NCI-H510A (cell line): ENCODE measurements around the gene PAAF1.
"Not testable (repeated sequence)": the region's sequence is repeated elsewhere in the genome, so short reads cannot be mapped to it uniquely, and the experiment has no call there.

ENCODE experiments used
- DNase-seq: peaks from one replicate; lab custom pipeline; 2025; lab: John Stamatoyannopoulos, UW

The PAAF1 gene

GRCh38 chr11:73883856-73884255, 7.1 kb downstream of the PAAF1 start:
- no peak for DNase-seq

- no peak for DNase-seq
Measured at GRCh38 chr11:73888244-73888643, 11.4 kb downstream of the PAAF1 start.

- DNase-seq, result no peak
Measured at GRCh38 chr11:73889019-73889418, 12.2 kb downstream of the PAAF1 start.

GRCh38 chr11:73889536-73889935, 12.7 kb downstream of the PAAF1 start:
- DNase-seq, result no peak

GRCh38 chr11:73893041-73893440, 16.2 kb downstream of the PAAF1 start:
- DNase-seq, result no peak

GRCh38 chr11:73894725-73895335, 18.0 kb downstream of the PAAF1 start:
- DNase-seq, result no peak

GRCh38 chr11:73902303-73902702, 25.5 kb downstream of the PAAF1 start:
- DNase-seq, result no peak

- DNase-seq, result no peak
Measured at GRCh38 chr11:73907191-73907590, 30.4 kb downstream of the PAAF1 start.

- no peak for DNase-seq
Measured at GRCh38 chr11:73912026-73912425, 35.2 kb downstream of the PAAF1 start.

- DNase-seq, result no peak
Measured at GRCh38 chr11:73913472-73913871, 36.7 kb downstream of the PAAF1 start.

- no peak for DNase-seq
Measured at GRCh38 chr11:73914284-73914683, 37.5 kb downstream of the PAAF1 start.

- DNase-seq, result no peak
Measured at GRCh38 chr11:73916435-73916834, 39.6 kb downstream of the PAAF1 start.

- no peak for DNase-seq
Measured at GRCh38 chr11:73921180-73921579, 44.4 kb downstream of the PAAF1 start.

GRCh38 chr11:73929388-73929787, 52.6 kb downstream of the PAAF1 start:
- DNase-seq, result no peak

- no peak for DNase-seq
Measured at GRCh38 chr11:73931039-73931645, 54.3 kb downstream of the PAAF1 start.

GRCh38 chr11:73931951-73932350, 55.2 kb downstream of the PAAF1 start:
- no peak for DNase-seq

GRCh38 chr11:73932781-73933180, 56.0 kb downstream of the PAAF1 start:
- DNase-seq, result no peak

- not testable (repeated sequence) for DNase-seq
Measured at GRCh38 chr11:73936047-73936446, 59.2 kb downstream of the PAAF1 start.

- no peak for DNase-seq
Measured at GRCh38 chr11:73939096-73939495, 62.3 kb downstream of the PAAF1 start.

GRCh38 chr11:73940801-73941570, 64.2 kb downstream of the PAAF1 start:
- DNase-seq, result no peak

- no peak for DNase-seq
Measured at GRCh38 chr11:73942010-73942409, 65.2 kb downstream of the PAAF1 start.

GRCh38 chr11:73944085-73944484, 67.3 kb downstream of the PAAF1 start:
- DNase-seq, result no peak

GRCh38 chr11:73944901-73945300, 68.1 kb downstream of the PAAF1 start:
- DNase-seq, result no peak
